Activated CD4-positive, alpha-beta T cell treated with anti-CD3 and anti-CD28 coated beads, Interleukin-2, amount 10 ng/mL, durations not matched to agents 7 days and 5 days (primary cell): Measurements from ENCODE around the gene ZMYND8. TPM values are rescaled to one million over a fixed set of nuclear protein-coding genes. Genes with fewer than 3 reads are reported as not detected.
"Not testable (repeated sequence)": the region's sequence is repeated elsewhere in the genome, so short reads cannot be mapped to it uniquely, and the experiment has no call there.

ENCODE experiments used
- CTCF ChIA-PET: fragments of 350-600 bp; sonication (Branson Sonifier 250); formaldehyde crosslinking; loops from one replicate; lab custom pipeline; 2021; ENCODE audit warnings: antibody characterized with exemption; lab: Charles Lee
- POLR2A ChIA-PET: fragments of 350-600 bp; sonication (Branson Sonifier 250); formaldehyde crosslinking; loops from one replicate; lab custom pipeline; 2021; ENCODE audit warnings: antibody characterized with exemption; lab: Charles Lee
- DNase-seq: peaks from one replicate; pipeline ENCODE4 v3.0.0-alpha.2; 2020
- H3K27ac Mint-ChIP-seq: one replicate; pipeline ENCODE4 v1.8.0; 2021; ENCODE audit warnings: mild to moderate bottlenecking, moderate library complexity, mixed read lengths
- H3K27me3 Mint-ChIP-seq: one replicate; pipeline ENCODE4 v1.8.0; 2021; ENCODE audit warnings: mixed read lengths
- H3K36me3 Mint-ChIP-seq: one replicate; pipeline ENCODE4 v1.8.0; 2021; ENCODE audit warnings: low read depth, mixed read lengths
- H3K4me1 Mint-ChIP-seq: one replicate; pipeline ENCODE4 v1.8.0; 2021; ENCODE audit warnings: mixed read lengths
- H3K4me3 Mint-ChIP-seq: one replicate; pipeline ENCODE4 v1.8.0; 2021; ENCODE audit warnings: mild to moderate bottlenecking, moderate library complexity, mixed read lengths
- H3K9me3 Mint-ChIP-seq: one replicate; pipeline ENCODE4 v1.8.0; 2021; ENCODE audit warnings: mixed read lengths
- total RNA-seq, 2 experiments: library from RNA; stranded (reverse); gene quantifications; one replicate each; pipeline ENCODE4 v1.2.3, GENCODE V29; 2021

Gene ZMYND8
- total RNA-seq, 2 experiments from 2014 or later: 44.6 to 55.6 TPM

GRCh38 chr20:47292581-47292980 is 63.9 kb downstream of the ZMYND8 start:
- POLR2A ChIA-PET: interaction anchor here (0.5 kb wide), 1 partner anchor 1334 kb away, joined by 3 read pairs; no protein-coding TSS in a partner anchor
- DNase-seq: no peak
- H3K4me1 Mint-ChIP-seq: peaks cover 2% of the 10 kb centered on the region
- no peaks in the 10 kb centered on the region for H3K27me3 Mint-ChIP-seq
- H3K36me3 Mint-ChIP-seq: peaks cover 76% of the 10 kb centered on the region
- H3K4me3 Mint-ChIP-seq: no peak overlapping the region
- CTCF ChIA-PET: no interaction called here
- H3K9me3 Mint-ChIP-seq: no peaks in the 10 kb centered on the region
- no peak overlapping the region for H3K27ac Mint-ChIP-seq

GRCh38 chr20:47290666-47291430 is 65.7 kb downstream of the ZMYND8 start:
- Mint-ChIP-seq H3K27ac (no peak overlapping the region), H3K27me3 (no peaks in the 10 kb centered on the region), H3K36me3 (peaks cover 75% of the 10 kb centered on the region), H3K4me1 (peaks cover 2% of the 10 kb centered on the region), H3K4me3 (no peak overlapping the region), H3K9me3 (no peaks in the 10 kb centered on the region)
- ChIA-PET POLR2A (interaction anchor here (0.7 kb wide), 1 partner anchor 16 kb away, joined by 6 read pairs; no protein-coding TSS in a partner anchor), CTCF (interaction anchor here (0.6 to 1.4 kb wide), 4 partner anchors 21 to 1275 kb away, joined by 3 to 4 read pairs (median 3); no protein-coding TSS in a partner anchor)
- DNase-seq: no peak

GRCh38 chr20:47290008-47290407 is 66.5 kb downstream of the ZMYND8 start:
- Mint-ChIP-seq H3K27me3 (no peaks in the 10 kb centered on the region), H3K36me3 (peaks cover 71% of the 10 kb centered on the region), H3K27ac (no peak overlapping the region), H3K4me1 (peaks cover 2% of the 10 kb centered on the region), H3K9me3 (no peaks in the 10 kb centered on the region), H3K4me3 (no peak overlapping the region)
- CTCF ChIA-PET: interaction anchor here (0.7 to 1.4 kb wide), 2 partner anchors 82 to 1276 kb away, joined by 3 read pairs; no protein-coding TSS in a partner anchor
- no peak for DNase-seq
- POLR2A ChIA-PET: interaction anchor here (0.7 kb wide), 1 partner anchor 15 kb away, joined by 6 read pairs; no protein-coding TSS in a partner anchor

GRCh38 chr20:47289096-47289495 is 67.4 kb downstream of the ZMYND8 start:
- ChIA-PET CTCF (no interaction called here), POLR2A (no interaction called here)
- no peaks in the 10 kb centered on the region for H3K9me3 Mint-ChIP-seq
- no peak overlapping the region for H3K4me3 Mint-ChIP-seq
- no peaks in the 10 kb centered on the region for H3K27me3 Mint-ChIP-seq
- peaks cover 2% of the 10 kb centered on the region for H3K4me1 Mint-ChIP-seq
- no peak overlapping the region for H3K27ac Mint-ChIP-seq
- no peak for DNase-seq
- peaks cover 72% of the 10 kb centered on the region for H3K36me3 Mint-ChIP-seq

- H3K27me3 Mint-ChIP-seq, H3K4me3 Mint-ChIP-seq, DNase-seq, H3K9me3 Mint-ChIP-seq, POLR2A ChIA-PET, H3K27ac Mint-ChIP-seq, CTCF ChIA-PET, H3K4me1 Mint-ChIP-seq: not testable (repeated sequence)
- H3K36me3 Mint-ChIP-seq: peaks cover 71% of the 10 kb centered on the region
These were observed 68.0 kb downstream of the ZMYND8 start for GRCh38 chr20:47288530-47288929.

- no peak for DNase-seq
- H3K27me3 Mint-ChIP-seq: no peaks in the 10 kb centered on the region
- peaks cover 70% of the 10 kb centered on the region for H3K36me3 Mint-ChIP-seq
- no peaks in the 10 kb centered on the region for H3K9me3 Mint-ChIP-seq
- CTCF ChIA-PET: interaction anchor here (0.6 to 1.3 kb wide), 5 partner anchors 8 to 42 kb away, joined by 3 to 5 read pairs (median 4); no protein-coding TSS in a partner anchor
- H3K27ac Mint-ChIP-seq: no peak overlapping the region
- no peaks in the 10 kb centered on the region for H3K4me1 Mint-ChIP-seq
- H3K4me3 Mint-ChIP-seq: no peak overlapping the region
- POLR2A ChIA-PET: no interaction called here
These were observed 68.8 kb downstream of the ZMYND8 start for GRCh38 chr20:47287609-47288144.

GRCh38 chr20:47286681-47287080 is 69.8 kb downstream of the ZMYND8 start:
- Mint-ChIP-seq H3K4me1 (no peaks in the 10 kb centered on the region), H3K4me3 (no peak overlapping the region), H3K27me3 (no peaks in the 10 kb centered on the region), H3K27ac (no peak overlapping the region), H3K36me3 (peaks cover 64% of the 10 kb centered on the region), H3K9me3 (no peaks in the 10 kb centered on the region)
- DNase-seq: no peak
- POLR2A ChIA-PET: no interaction called here
- CTCF ChIA-PET: interaction anchor here (1.2 kb wide), 1 partner anchor 97 kb away, joined by 4 read pairs; no protein-coding TSS in a partner anchor

GRCh38 chr20:47285189-47285588 is 71.3 kb downstream of the ZMYND8 start:
- no peaks in the 10 kb centered on the region for H3K9me3 Mint-ChIP-seq
- CTCF ChIA-PET: interaction anchor here (0.9 to 1.0 kb wide), 2 partner anchors 10 to 13 kb away, joined by 3 to 5 read pairs; no protein-coding TSS in a partner anchor
- no peak overlapping the region for H3K4me3 Mint-ChIP-seq
- H3K4me1 Mint-ChIP-seq: no peaks in the 10 kb centered on the region
- no peak overlapping the region for H3K27ac Mint-ChIP-seq
- POLR2A ChIA-PET: no interaction called here
- peaks cover 62% of the 10 kb centered on the region for H3K36me3 Mint-ChIP-seq
- no peak for DNase-seq
- no peaks in the 10 kb centered on the region for H3K27me3 Mint-ChIP-seq

- no peaks in the 10 kb centered on the region for H3K27me3 Mint-ChIP-seq
- H3K36me3 Mint-ChIP-seq: peaks cover 57% of the 10 kb centered on the region
- ChIA-PET POLR2A (no interaction called here), CTCF (interaction anchor here (0.9 to 1.0 kb wide), 2 partner anchors 9 to 12 kb away, joined by 3 to 5 read pairs; no protein-coding TSS in a partner anchor)
- H3K4me1 Mint-ChIP-seq: no peaks in the 10 kb centered on the region
- no peak overlapping the region for H3K27ac Mint-ChIP-seq
- no peaks in the 10 kb centered on the region for H3K9me3 Mint-ChIP-seq
- no peak overlapping the region for H3K4me3 Mint-ChIP-seq
- DNase-seq: no peak
These were observed 72.1 kb downstream of the ZMYND8 start for GRCh38 chr20:47284373-47284772.

- Mint-ChIP-seq H3K9me3 (no peaks in the 10 kb centered on the region), H3K36me3 (peaks cover 53% of the 10 kb centered on the region), H3K4me1 (no peaks in the 10 kb centered on the region), H3K4me3 (no peak overlapping the region), H3K27ac (no peak overlapping the region), H3K27me3 (no peaks in the 10 kb centered on the region)
- ChIA-PET POLR2A (no interaction called here), CTCF (interaction anchor here (1.0 to 3.9 kb wide), 3 partner anchors 10 to 380 kb away, joined by 3 to 17 read pairs (median 14); no protein-coding TSS in a partner anchor)
- DNase-seq: no peak
These were observed 73.1 kb downstream of the ZMYND8 start for GRCh38 chr20:47283411-47283810.

GRCh38 chr20:47282864-47283263 is 73.6 kb downstream of the ZMYND8 start:
- H3K27me3 Mint-ChIP-seq: no peaks in the 10 kb centered on the region
- POLR2A ChIA-PET: no interaction called here
- peaks cover 54% of the 10 kb centered on the region for H3K36me3 Mint-ChIP-seq
- DNase-seq: no peak
- H3K4me3 Mint-ChIP-seq: no peak overlapping the region
- no peak overlapping the region for H3K27ac Mint-ChIP-seq
- CTCF ChIA-PET: interaction anchor here (0.7 to 3.9 kb wide), 4 partner anchors 9 to 381 kb away, joined by 3 to 17 read pairs (median 8); no protein-coding TSS in a partner anchor
- H3K9me3 Mint-ChIP-seq: no peaks in the 10 kb centered on the region
- no peaks in the 10 kb centered on the region for H3K4me1 Mint-ChIP-seq

- Mint-ChIP-seq H3K27ac (no peak overlapping the region), H3K36me3 (peaks cover 46% of the 10 kb centered on the region), H3K9me3 (no peaks in the 10 kb centered on the region), H3K4me3 (no peak overlapping the region), H3K4me1 (peaks cover 3% of the 10 kb centered on the region), H3K27me3 (no peaks in the 10 kb centered on the region)
- POLR2A ChIA-PET: no interaction called here
- CTCF ChIA-PET: interaction anchor here (0.5 to 3.9 kb wide), 3 partner anchors 8 to 353 kb away, joined by 4 to 17 read pairs (median 14); no protein-coding TSS in a partner anchor
- DNase-seq: no peak
These were observed 75.1 kb downstream of the ZMYND8 start for GRCh38 chr20:47281376-47281775.
